ENCODE results near the gene PRKD2. TPM values are rescaled to one million over a fixed set of nuclear protein-coding genes. Genes with fewer than 3 reads are reported as not detected.

The PRKD2 gene
- total RNA-seq, 4 donors from 2014 or later: 11.8 to 41.3 (median 19.5) TPM

- no peak for TF ChIP-seq CTCF (IDR thresholded peaks at IDR 0.05)
- no peak for ATAC-seq (ENCODE audit: low FRiP score)
Observed at GRCh38 chr19:46640656-46641055, 76.3 kb downstream of the PRKD2 start.

GRCh38 chr19:46639358-46640182 is 77.3 kb downstream of the PRKD2 start:
- no peak for DNase-seq (ENCODE audit: low spot score)
- TF ChIP-seq CTCF (IDR thresholded peaks at IDR 0.05): no peak
- ATAC-seq (ENCODE audit: low FRiP score): peak; percentile 20

More at GRCh38 chr19:46640656-46641055, 76.3 kb downstream of the PRKD2 start:
- DNase-seq (ENCODE audit: low spot score): no peak

GRCh38 chr19:46637224-46637623 is 79.7 kb downstream of the PRKD2 start:
- ATAC-seq (ENCODE audit: low FRiP score): no peak
- no peak for TF ChIP-seq CTCF (IDR thresholded peaks at IDR 0.05)

GRCh38 chr19:46635920-46636761 is 80.8 kb downstream of the PRKD2 start, which contains the start of gene GNG8:
TSS of gene GNG8 (minus strand) at chr19:46636202. CDS start at chr19:46634682, 1,520 bp downstream.
- DNase-seq (ENCODE audit: low spot score) (no peak), ATAC-seq (ENCODE audit: low FRiP score) (no peak)
- no peak for TF ChIP-seq CTCF (IDR thresholded peaks at IDR 0.05)

More at GRCh38 chr19:46637224-46637623, 79.7 kb downstream of the PRKD2 start:
- no peak for DNase-seq (ENCODE audit: low spot score)

- TF ChIP-seq CTCF (IDR thresholded peaks at IDR 0.05): no peak
- DNase-seq (ENCODE audit: low spot score) (no peak), ATAC-seq (ENCODE audit: low FRiP score) (no peak)
Observed at GRCh38 chr19:46634656-46635218, 82.2 kb downstream of the PRKD2 start.

GRCh38 chr19:46634045-46634655 is 82.8 kb downstream of the PRKD2 start:
- ATAC-seq (ENCODE audit: low FRiP score): peak; percentile 57
- DNase-seq (ENCODE audit: low spot score): no peak
- TF ChIP-seq CTCF (IDR thresholded peaks at IDR 0.05): no peak

Data from omental fat pad (tissue), 4 donors.